ENCODE results near the gene SLC25A1. TPM values are rescaled to one million over a fixed set of nuclear protein-coding genes. Genes with fewer than 3 reads are reported as not detected.

SLC25A1 gene
- total RNA-seq, 1 experiment from 2014 or later, result 120 TPM

DNA sequence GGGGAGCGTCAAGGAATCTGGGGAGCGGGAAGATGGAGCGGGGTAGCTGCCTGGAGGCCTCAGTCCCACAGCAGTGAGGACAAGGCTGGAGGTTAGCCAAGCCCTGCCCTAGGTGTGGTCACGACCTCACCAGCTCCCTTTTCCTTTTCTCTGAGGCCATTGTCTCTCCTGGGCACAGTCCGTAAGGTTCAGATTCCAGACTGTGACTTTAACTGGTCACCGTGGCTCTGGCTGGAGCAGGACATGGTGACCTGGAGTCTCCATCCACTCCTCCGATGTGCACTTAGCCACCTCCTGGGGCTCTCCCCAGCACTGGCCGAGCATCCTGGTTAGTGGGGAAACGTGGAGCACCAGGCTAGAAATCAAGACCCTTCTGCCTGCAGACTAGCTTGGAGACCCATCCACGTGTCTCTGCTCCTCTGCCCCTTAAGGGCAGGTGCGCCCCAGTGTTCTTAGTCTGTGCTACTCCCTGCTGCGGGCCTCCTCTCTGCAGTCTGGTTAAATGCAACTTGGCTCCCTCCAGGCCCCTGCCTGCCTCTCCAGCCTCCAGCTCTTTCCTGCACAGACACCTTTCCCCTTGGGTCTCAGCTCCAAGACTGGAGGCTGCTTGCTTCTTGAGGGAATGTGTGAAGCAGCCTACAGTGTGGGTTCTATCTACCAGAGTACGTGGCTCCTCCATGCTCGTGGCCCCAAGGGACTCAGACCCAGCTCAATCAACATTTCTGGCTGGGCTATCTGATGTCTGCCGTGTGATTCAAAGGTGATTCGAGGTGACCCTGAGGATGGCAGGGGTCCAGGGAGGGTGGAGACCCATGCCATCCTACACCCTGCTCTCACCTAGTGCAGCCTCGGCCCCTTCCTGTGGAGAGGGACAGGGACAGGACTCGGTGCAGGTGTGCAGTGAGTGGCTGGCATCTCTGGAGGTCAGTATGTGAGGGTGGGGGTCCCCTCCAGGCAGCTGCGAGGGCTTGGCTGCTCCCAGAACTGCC, 5.2 kb downstream of the SLC25A1 start:
- H3K27ac Mint-ChIP-seq (ENCODE audit: unreplicated experiment), result no peak overlapping the region
- TF ChIP-seq, protein P1, sequence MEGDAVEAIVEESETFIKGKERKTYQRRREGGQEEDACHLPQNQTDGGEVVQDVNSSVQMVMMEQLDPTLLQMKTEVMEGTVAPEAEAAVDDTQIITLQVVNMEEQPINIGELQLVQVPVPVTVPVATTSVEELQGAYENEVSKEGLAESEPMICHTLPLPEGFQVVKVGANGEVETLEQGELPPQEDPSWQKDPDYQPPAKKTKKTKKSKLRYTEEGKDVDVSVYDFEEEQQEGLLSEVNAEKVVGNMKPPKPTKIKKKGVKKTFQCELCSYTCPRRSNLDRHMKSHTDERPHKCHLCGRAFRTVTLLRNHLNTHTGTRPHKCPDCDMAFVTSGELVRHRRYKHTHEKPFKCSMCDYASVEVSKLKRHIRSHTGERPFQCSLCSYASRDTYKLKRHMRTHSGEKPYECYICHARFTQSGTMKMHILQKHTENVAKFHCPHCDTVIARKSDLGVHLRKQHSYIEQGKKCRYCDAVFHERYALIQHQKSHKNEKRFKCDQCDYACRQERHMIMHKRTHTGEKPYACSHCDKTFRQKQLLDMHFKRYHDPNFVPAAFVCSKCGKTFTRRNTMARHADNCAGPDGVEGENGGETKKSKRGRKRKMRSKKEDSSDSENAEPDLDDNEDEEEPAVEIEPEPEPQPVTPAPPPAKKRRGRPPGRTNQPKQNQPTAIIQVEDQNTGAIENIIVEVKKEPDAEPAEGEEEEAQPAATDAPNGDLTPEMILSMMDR (IDR thresholded peaks at IDR 0.05; ENCODE audit: unreplicated experiment), result no peak
- peaks cover 26% of the 10 kb centered on the region for H3K27me3 Mint-ChIP-seq (ENCODE audit: unreplicated experiment)
- H3K4me1 Mint-ChIP-seq (ENCODE audit: low read depth, unreplicated experiment), result peaks cover 30% of the 10 kb centered on the region
- no peak for DNase-seq
- no TSS peak for BruUV-seq (replicated peaks)
- no peaks in the 10 kb centered on the region for H3K9me3 Mint-ChIP-seq (ENCODE audit: low read depth, unreplicated experiment)
- H3K4me3 Mint-ChIP-seq (ENCODE audit: low read depth, unreplicated experiment), result peak overlapping the region; percentile 76
- CTCF ChIA-PET, result interaction anchor here (0.6 kb wide), 1 partner anchor 1956 kb away, joined by 3 read pairs; no protein-coding TSS in a partner anchor
- H3K36me3 Mint-ChIP-seq (ENCODE audit: insufficient read depth, unreplicated experiment), result peaks cover 68% of the 10 kb centered on the region
- intact Hi-C loops (cut with micrococcal nuclease; ENCODE audit: unreplicated experiment), result no loop called here

- H3K36me3 Mint-ChIP-seq (ENCODE audit: insufficient read depth, unreplicated experiment), result peaks cover 59% of the 10 kb centered on the region
- intact Hi-C loops (cut with micrococcal nuclease; ENCODE audit: unreplicated experiment), result no loop called here
- BruUV-seq (replicated peaks), result no TSS peak
- H3K4me1 Mint-ChIP-seq (ENCODE audit: low read depth, unreplicated experiment), result peaks cover 32% of the 10 kb centered on the region
- peaks cover 35% of the 10 kb centered on the region for H3K27me3 Mint-ChIP-seq (ENCODE audit: unreplicated experiment)
- CTCF ChIA-PET, result no interaction called here
- TF ChIP-seq, protein P1 (IDR thresholded peaks at IDR 0.05; ENCODE audit: unreplicated experiment), result no peak
- no peak for DNase-seq
- H3K27ac Mint-ChIP-seq (ENCODE audit: unreplicated experiment), result peak overlapping the region; percentile 51
- H3K4me3 Mint-ChIP-seq (ENCODE audit: low read depth, unreplicated experiment), result peak overlapping the region; percentile 76
- no peaks in the 10 kb centered on the region for H3K9me3 Mint-ChIP-seq (ENCODE audit: low read depth, unreplicated experiment)
These were observed 6.1 kb downstream of the SLC25A1 start for GRCh38 chr22:19172213-19173046.

GRCh38 chr22:19169947-19170318, 8.6 kb downstream of the SLC25A1 start:
- Mint-ChIP-seq H3K4me1 (ENCODE audit: low read depth, unreplicated experiment) (peaks cover 27% of the 10 kb centered on the region), H3K9me3 (ENCODE audit: low read depth, unreplicated experiment) (no peaks in the 10 kb centered on the region), H3K27ac (ENCODE audit: unreplicated experiment) (no peak overlapping the region), H3K36me3 (ENCODE audit: insufficient read depth, unreplicated experiment) (peaks cover 37% of the 10 kb centered on the region), H3K27me3 (ENCODE audit: unreplicated experiment) (peaks cover 50% of the 10 kb centered on the region), H3K4me3 (ENCODE audit: low read depth, unreplicated experiment) (peak overlapping the region; percentile 76)
- DNase-seq, result no peak
- BruUV-seq (replicated peaks), result no TSS peak
- CTCF ChIA-PET, result interaction anchor here (0.5 to 1.4 kb wide), 2 partner anchors 16 to 25 kb away, joined by 3 to 4 read pairs; partner anchors contain the start of gene ESS2
- TF ChIP-seq, protein P1 (IDR thresholded peaks at IDR 0.05; ENCODE audit: unreplicated experiment), result no peak
- intact Hi-C loops (cut with micrococcal nuclease; ENCODE audit: unreplicated experiment), result no loop called here
